Caco-2 (cell line): Measurements from ENCODE around the gene APEH. TPM values are rescaled to one million over a fixed set of nuclear protein-coding genes. Genes with fewer than 3 reads are reported as not detected.

Source experiments
- BruUV-seq: library from RNA; stranded (reverse); fragments of 400-500 nt; replicated peaks from 2 replicates; lab custom pipeline; 2021; lab: Mats Ljungman, UMichigan
- CTCF ChIA-PET: fragments of 300-600 bp; sonication (Branson Sonifier 250); formaldehyde crosslinking; loops from one replicate; lab custom pipeline; 2022; ENCODE audit warnings: antibody characterized with exemption; lab: Charles Lee
- POLR2A ChIA-PET: fragments of 300-600 bp; sonication (Branson Sonifier 250); formaldehyde crosslinking; loops from one replicate; lab custom pipeline; 2022; ENCODE audit warnings: antibody characterized with exemption; lab: Charles Lee
- DNase-seq, 2 experiments: peaks; one replicate each; pipeline versions ENCODE4 v3.0.0 to v3.0.0-alpha.2; 2020 to 2022
- H3K27me3 ChIP-seq: replicated peaks from 2 replicates; pipeline ENCODE4 v1.6.0; 2011; ENCODE audit warnings: low read length; ENCODE audit not compliant: control insufficient read depth, insufficient read depth
- H3K36me3 ChIP-seq: 2 replicates; pipeline ENCODE4 v1.5.1; 2011; ENCODE audit warnings: low read length; ENCODE audit not compliant: control insufficient read depth, insufficient read depth
- H3K4me1 ChIP-seq: fragments of 250-450 bp; sonication (Bioruptor Pico); 2 replicates; pipeline ENCODE4 v1.5.1; 2020; ENCODE audit warnings: mild to moderate bottlenecking
- H3K4me3 ChIP-seq: 2 replicates; pipeline ENCODE4 v1.5.1; 2011; ENCODE audit warnings: low read depth, mild to moderate bottlenecking, control low read depth, low read length
- H3K9me3 ChIP-seq: fragments of 250-450 bp; sonication (Bioruptor Pico); 2 replicates; pipeline ENCODE4 v1.5.1; 2020; ENCODE audit warnings: mild to moderate bottlenecking, moderate library complexity
- H3K27ac Mint-ChIP-seq: one replicate; pipeline ENCODE4 v1.8.0; 2022; ENCODE audit warnings: mixed read lengths; ENCODE audit not compliant: unreplicated experiment
- H3K27me3 Mint-ChIP-seq: one replicate; pipeline ENCODE4 v1.8.0; 2022; ENCODE audit warnings: mixed read lengths; ENCODE audit not compliant: insufficient read depth, unreplicated experiment
- H3K36me3 Mint-ChIP-seq: one replicate; pipeline ENCODE4 v1.8.0; 2022; ENCODE audit warnings: mild to moderate bottlenecking, mixed read lengths; ENCODE audit not compliant: insufficient read depth, unreplicated experiment
- H3K4me1 Mint-ChIP-seq: one replicate; pipeline ENCODE4 v1.8.0; 2022; ENCODE audit warnings: low read depth, mixed read lengths; ENCODE audit not compliant: unreplicated experiment
- H3K4me3 Mint-ChIP-seq: one replicate; pipeline ENCODE4 v1.8.0; 2022; ENCODE audit warnings: mild to moderate bottlenecking, moderate library complexity, mixed read lengths; ENCODE audit not compliant: unreplicated experiment
- H3K9me3 Mint-ChIP-seq: one replicate; pipeline ENCODE4 v1.8.0; 2022; ENCODE audit warnings: mixed read lengths; ENCODE audit not compliant: unreplicated experiment
- intact Hi-C: fragments of 100-400 bp; cut with micrococcal nuclease; formaldehyde crosslinking; loops from one replicate; pipeline ENCODE4 v1.10.0; 2022; ENCODE audit not compliant: unreplicated experiment
- total RNA-seq: library from RNA; stranded (reverse); gene quantifications from 2 replicates; pipeline ENCODE4 v1.2.3, GENCODE V29; 2022
- TF ChIP-seq, protein P1 (sequence below), 2 experiments: fragments of 200-600 bp in 1 of 2; IDR thresholded peaks; 1 replicate in 1 of 2; 2 replicates in 1 of 2; pipeline versions ENCODE4 v1.5.1 to v1.8.0; 2011 to 2022; ENCODE audit warnings: antibody characterized with exemption in 1 of 2, control low read depth in 1 of 2, inconsistent platforms in 1 of 2, low read depth in 1 of 2, low read length in 1 of 2, mild to moderate bottlenecking in 1 of 2, moderate library complexity in 1 of 2; ENCODE audit not compliant: insufficient read depth in 1 of 2, severe bottlenecking in 1 of 2, unreplicated experiment in 1 of 2

The APEH gene
- total RNA-seq, 1 experiment from 2014 or later, result 236 TPM

- no peaks in the 10 kb centered on the region for H3K4me1 ChIP-seq
- Mint-ChIP-seq H3K4me3 (no peak overlapping the region), H3K36me3 (peaks cover 6% of the 10 kb centered on the region), H3K27ac (no peak overlapping the region), H3K27me3 (no peaks in the 10 kb centered on the region), H3K4me1 (no peaks in the 10 kb centered on the region), H3K9me3 (no peaks in the 10 kb centered on the region)
- TF ChIP-seq, protein P1, sequence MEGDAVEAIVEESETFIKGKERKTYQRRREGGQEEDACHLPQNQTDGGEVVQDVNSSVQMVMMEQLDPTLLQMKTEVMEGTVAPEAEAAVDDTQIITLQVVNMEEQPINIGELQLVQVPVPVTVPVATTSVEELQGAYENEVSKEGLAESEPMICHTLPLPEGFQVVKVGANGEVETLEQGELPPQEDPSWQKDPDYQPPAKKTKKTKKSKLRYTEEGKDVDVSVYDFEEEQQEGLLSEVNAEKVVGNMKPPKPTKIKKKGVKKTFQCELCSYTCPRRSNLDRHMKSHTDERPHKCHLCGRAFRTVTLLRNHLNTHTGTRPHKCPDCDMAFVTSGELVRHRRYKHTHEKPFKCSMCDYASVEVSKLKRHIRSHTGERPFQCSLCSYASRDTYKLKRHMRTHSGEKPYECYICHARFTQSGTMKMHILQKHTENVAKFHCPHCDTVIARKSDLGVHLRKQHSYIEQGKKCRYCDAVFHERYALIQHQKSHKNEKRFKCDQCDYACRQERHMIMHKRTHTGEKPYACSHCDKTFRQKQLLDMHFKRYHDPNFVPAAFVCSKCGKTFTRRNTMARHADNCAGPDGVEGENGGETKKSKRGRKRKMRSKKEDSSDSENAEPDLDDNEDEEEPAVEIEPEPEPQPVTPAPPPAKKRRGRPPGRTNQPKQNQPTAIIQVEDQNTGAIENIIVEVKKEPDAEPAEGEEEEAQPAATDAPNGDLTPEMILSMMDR (IDR thresholded peaks at IDR 0.05; ENCODE audit: insufficient read depth in 1 of 2, low read depth in 1 of 2, low read length in 1 of 2, severe bottlenecking in 1 of 2, unreplicated experiment in 1 of 2), result no peak
- BruUV-seq, result no TSS peak
- H3K9me3 ChIP-seq, result no peaks in the 10 kb centered on the region
- no peaks in the 10 kb centered on the region for H3K36me3 ChIP-seq
- DNase-seq, result no peak
- H3K4me3 ChIP-seq, result no peak overlapping the region
- ChIA-PET POLR2A (no interaction called here), CTCF (no interaction called here)
- H3K27me3 ChIP-seq, result no peaks in the 10 kb centered on the region
- intact Hi-C loops, result no loop called here
Observed at GRCh38 chr3:49647741-49648140, 26.4 kb upstream of the APEH start.

- intact Hi-C loops, result no loop called here
Observed at GRCh38 chr3:49648354-49649019, 25.7 kb upstream of the APEH start.

DNA sequence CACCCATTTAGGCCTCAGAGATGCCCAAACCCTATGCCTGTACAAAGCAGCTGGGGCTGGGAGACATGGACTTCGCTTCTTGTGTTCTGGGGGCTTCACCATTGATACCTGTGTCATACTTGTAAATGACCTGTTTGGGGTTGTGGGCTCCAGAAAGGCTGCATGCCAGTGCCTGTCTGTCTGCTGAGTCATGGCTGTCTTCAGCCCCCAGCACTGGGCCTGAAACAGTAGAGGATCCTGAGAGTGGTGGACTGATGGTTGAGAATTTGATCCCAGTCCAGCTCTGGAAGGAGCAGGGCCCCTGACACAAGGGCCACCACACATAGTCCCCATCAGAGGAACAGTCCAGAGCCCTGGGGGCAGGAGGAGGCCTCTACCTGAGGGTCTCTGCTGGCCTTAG, 24.6 kb upstream of the APEH start:
- Mint-ChIP-seq H3K27ac (no peak overlapping the region), H3K4me3 (no peak overlapping the region), H3K4me1 (no peaks in the 10 kb centered on the region), H3K36me3 (peaks cover 6% of the 10 kb centered on the region), H3K27me3 (no peaks in the 10 kb centered on the region), H3K9me3 (no peaks in the 10 kb centered on the region)
- intact Hi-C loops, result no loop called here
- no peak for DNase-seq
- BruUV-seq, result no TSS peak
- TF ChIP-seq, protein P1 (IDR thresholded peaks at IDR 0.05; ENCODE audit: insufficient read depth in 1 of 2, low read depth in 1 of 2, low read length in 1 of 2, severe bottlenecking in 1 of 2, unreplicated experiment in 1 of 2), result no peak
- Histone ChIP-seq H3K36me3 (no peaks in the 10 kb centered on the region), H3K9me3 (no peaks in the 10 kb centered on the region), H3K4me3 (no peak overlapping the region), H3K27me3 (no peaks in the 10 kb centered on the region), H3K4me1 (no peaks in the 10 kb centered on the region)
- ChIA-PET POLR2A (no interaction called here), CTCF (no interaction called here)

More at GRCh38 chr3:49648354-49649019, 25.7 kb upstream of the APEH start:
- no peaks in the 10 kb centered on the region for H3K27me3 ChIP-seq
- Mint-ChIP-seq H3K4me1 (no peaks in the 10 kb centered on the region), H3K27ac (no peak overlapping the region), H3K27me3 (no peaks in the 10 kb centered on the region), H3K4me3 (no peak overlapping the region), H3K36me3 (peaks cover 6% of the 10 kb centered on the region), H3K9me3 (no peaks in the 10 kb centered on the region)
- no peak overlapping the region for H3K4me3 ChIP-seq
- TF ChIP-seq, protein P1 (IDR thresholded peaks at IDR 0.05; ENCODE audit: insufficient read depth in 1 of 2, low read depth in 1 of 2, low read length in 1 of 2, severe bottlenecking in 1 of 2, unreplicated experiment in 1 of 2), result no peak
- DNase-seq, result no peak
- BruUV-seq, result no TSS peak
- ChIA-PET CTCF (no interaction called here), POLR2A (no interaction called here)
- H3K36me3 ChIP-seq, result no peaks in the 10 kb centered on the region
- H3K4me1 ChIP-seq, result no peaks in the 10 kb centered on the region
- H3K9me3 ChIP-seq, result no peaks in the 10 kb centered on the region
